ENCODE measurements around the gene CPLX4. TPM values are rescaled to one million over a fixed set of nuclear protein-coding genes. Genes with fewer than 3 reads are reported as not detected.

CPLX4 gene
- polyA plus RNA-seq, 1 donor (not counting 4 experiments of a cell fraction or from before 2014, with no cell fraction given): not detected

- FAIRE-seq (no peak), DNase-seq (ENCODE audit: low read depth, low spot score) (no peak)
- H3K4me3 ChIP-seq (ENCODE audit: control insufficient read depth in 2 of 3, extremely low read depth in 1 of 3, insufficient read depth in 2 of 3, low read depth in 1 of 3, low read length in 3 of 3): no peak overlapping the region
- H3K9ac ChIP-seq (ENCODE audit: control insufficient read depth, extremely low read depth, insufficient read depth, low read length): no peak overlapping the region
- H3K27ac ChIP-seq (ENCODE audit: control insufficient read depth, insufficient read depth, low read length): no peak overlapping the region
- H3K4me2 ChIP-seq (ENCODE audit: control insufficient read depth, extremely low read depth, insufficient read depth, low read depth, low read length): no peak overlapping the region
- H3K9me3 ChIP-seq (ENCODE audit: control insufficient read depth, low read depth, low read length): no peaks in the 10 kb centered on the region
- H3K9me1 ChIP-seq (ENCODE audit: control insufficient read depth, extremely low read depth, insufficient read depth, low read length): peaks cover under 1% of the 10 kb centered on the region
- H3K4me1 ChIP-seq (ENCODE audit: control insufficient read depth, extremely low read depth, insufficient read depth, low read length): no peaks in the 10 kb centered on the region
- TF ChIP-seq CTCF (optimal IDR thresholded peaks at IDR 0.05 in 1 of 3, IDR thresholded peaks at IDR 0.05 in 1 of 3, conservative IDR thresholded peaks at IDR 0.05 in 1 of 3; ENCODE audit: extremely low read depth in 1 of 3, insufficient read depth in 2 of 3, low read length in 3 of 3) (no peak), EZH2 (IDR thresholded peaks at IDR 0.05; ENCODE audit: low read length) (no peak)
- H2AFZ ChIP-seq (ENCODE audit: control insufficient read depth, low read length): no peak overlapping the region
- no peaks in the 10 kb centered on the region for H3K27me3 ChIP-seq (ENCODE audit: control insufficient read depth, extremely low read depth, insufficient read depth, low read length)
- dilution Hi-C loops (cut with MboI; ENCODE audit: extremely low pct_ligation_motif_present, low sequenced_read_pairs): no loop called here
- peaks cover 4% of the 10 kb centered on the region for H4K20me1 ChIP-seq (ENCODE audit: control insufficient read depth, extremely low read depth, insufficient read depth, low read length)
- H3K36me3 ChIP-seq (ENCODE audit: control insufficient read depth in 2 of 2, extremely low read depth in 1 of 2, insufficient read depth in 2 of 2, low read length in 2 of 2): peaks cover 10 to 26% of the 10 kb centered on the region in 2 experiments
- H3K79me2 ChIP-seq (ENCODE audit: control insufficient read depth, insufficient read depth, low read length): peaks cover 28% of the 10 kb centered on the region
Measured at GRCh38 chr18:59344996-59345395, 26.5 kb upstream of the CPLX4 start.

- Histone ChIP-seq H4K20me1 (ENCODE audit: control insufficient read depth, extremely low read depth, insufficient read depth, low read length) (peaks cover 7% of the 10 kb centered on the region), H3K79me2 (ENCODE audit: control insufficient read depth, insufficient read depth, low read length) (peaks cover 32% of the 10 kb centered on the region)
Measured at GRCh38 chr18:59343926-59344325, 25.5 kb upstream of the CPLX4 start.

More at GRCh38 chr18:59343926-59344325, 25.5 kb upstream of the CPLX4 start:
- no peak overlapping the region for H3K27ac ChIP-seq (ENCODE audit: control insufficient read depth, insufficient read depth, low read length)
- H3K4me3 ChIP-seq (ENCODE audit: control insufficient read depth in 2 of 3, extremely low read depth in 1 of 3, insufficient read depth in 2 of 3, low read depth in 1 of 3, low read length in 3 of 3): no peak overlapping the region
- peaks cover 4% of the 10 kb centered on the region for H3K9me1 ChIP-seq (ENCODE audit: control insufficient read depth, extremely low read depth, insufficient read depth, low read length)
- H3K9ac ChIP-seq (ENCODE audit: control insufficient read depth, extremely low read depth, insufficient read depth, low read length): no peak overlapping the region
- FAIRE-seq (no peak), DNase-seq (ENCODE audit: low read depth, low spot score) (no peak)
- dilution Hi-C loops (cut with MboI; ENCODE audit: extremely low pct_ligation_motif_present, low sequenced_read_pairs): no loop called here
- H3K36me3 ChIP-seq (ENCODE audit: control insufficient read depth in 2 of 2, extremely low read depth in 1 of 2, insufficient read depth in 2 of 2, low read length in 2 of 2): peaks cover 12 to 30% of the 10 kb centered on the region in 2 experiments
- H2AFZ ChIP-seq (ENCODE audit: control insufficient read depth, low read length): no peak overlapping the region
- H3K27me3 ChIP-seq (ENCODE audit: control insufficient read depth, extremely low read depth, insufficient read depth, low read length): no peaks in the 10 kb centered on the region
- TF ChIP-seq CTCF (optimal IDR thresholded peaks at IDR 0.05 in 1 of 3, IDR thresholded peaks at IDR 0.05 in 1 of 3, conservative IDR thresholded peaks at IDR 0.05 in 1 of 3; ENCODE audit: extremely low read depth in 1 of 3, insufficient read depth in 2 of 3, low read length in 3 of 3) (no peak), EZH2 (IDR thresholded peaks at IDR 0.05; ENCODE audit: low read length) (no peak)
- H3K4me1 ChIP-seq (ENCODE audit: control insufficient read depth, extremely low read depth, insufficient read depth, low read length): no peaks in the 10 kb centered on the region
- H3K4me2 ChIP-seq (ENCODE audit: control insufficient read depth, extremely low read depth, insufficient read depth, low read depth, low read length): no peak overlapping the region
- H3K9me3 ChIP-seq (ENCODE audit: control insufficient read depth, low read depth, low read length): no peaks in the 10 kb centered on the region

Data from keratinocyte (primary cell).